Bronchial epithelial cell (primary cell): ENCODE results near the gene RPS6KA2. TPM values are rescaled to one million over a fixed set of nuclear protein-coding genes. Genes with fewer than 3 reads are reported as not detected.
"Not testable (repeated sequence)": the region's sequence is repeated elsewhere in the genome, so short reads cannot be mapped to it uniquely, and the experiment has no call there.

ENCODE experiments used
- DNase-seq: peaks from one replicate; pipeline ENCODE4 v3.0.0-alpha.2; 2010; ENCODE audit warnings: low read depth
- FAIRE-seq: peaks from 2 replicates; lab custom pipeline; 2011; peaks lifted over from hg19 to GRCh38; lab: Jason Lieb, UNC
- H3K27me3 ChIP-seq: 2 replicates; pipeline ENCODE4 v1.5.1; 2011; ENCODE audit warnings: low read length; ENCODE audit not compliant: control insufficient read depth, insufficient read depth
- H3K36me3 ChIP-seq: 2 replicates; pipeline ENCODE4 v1.5.1; 2011; ENCODE audit warnings: low read length; ENCODE audit not compliant: control insufficient read depth, insufficient read depth
- H3K4me3 ChIP-seq: 2 replicates; pipeline ENCODE4 v1.5.1; 2011; ENCODE audit warnings: mild to moderate bottlenecking, low read depth, low read length, control low read depth
- total RNA-seq: library from RNA; depleted of rRNA; stranded (reverse); fragments of >200 nt; gene quantifications from 2 replicates; pipeline ENCODE4 v1.2.1, GENCODE V29; 2014
- TF ChIP-seq, protein P1 (sequence below): IDR thresholded peaks from 2 replicates; pipeline ENCODE4 v1.5.1; 2011; ENCODE audit warnings: mild to moderate bottlenecking, moderate library complexity, low read length, control low read depth, inconsistent platforms; ENCODE audit not compliant: insufficient read depth, severe bottlenecking

Gene RPS6KA2
- total RNA-seq, 1 donor from 2014 or later: 42.6 TPM

DNA sequence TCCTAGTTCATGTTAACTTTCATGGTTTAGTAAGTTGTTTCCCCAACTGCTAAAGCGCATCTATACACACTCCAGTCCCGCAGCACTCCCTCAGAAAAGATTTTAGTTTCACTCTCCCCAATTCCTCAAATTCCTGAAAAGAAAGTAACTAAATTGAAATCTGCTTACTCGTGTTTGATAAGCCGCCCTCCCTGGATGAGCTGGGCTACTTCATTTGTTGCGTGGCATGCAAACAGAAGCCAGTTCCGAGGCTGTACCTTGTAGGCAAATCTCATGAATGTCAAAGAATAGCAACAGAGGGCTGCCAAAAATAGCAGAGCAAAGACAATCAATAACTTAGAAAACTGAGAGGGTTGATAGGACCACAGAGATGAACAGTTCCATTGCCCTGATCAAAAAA is 261.2 kb downstream of the RPS6KA2 start:
- H3K27me3 ChIP-seq: no peaks in the 10 kb centered on the region
- DNase-seq (no peak), FAIRE-seq (no peak)
- TF ChIP-seq, protein P1, sequence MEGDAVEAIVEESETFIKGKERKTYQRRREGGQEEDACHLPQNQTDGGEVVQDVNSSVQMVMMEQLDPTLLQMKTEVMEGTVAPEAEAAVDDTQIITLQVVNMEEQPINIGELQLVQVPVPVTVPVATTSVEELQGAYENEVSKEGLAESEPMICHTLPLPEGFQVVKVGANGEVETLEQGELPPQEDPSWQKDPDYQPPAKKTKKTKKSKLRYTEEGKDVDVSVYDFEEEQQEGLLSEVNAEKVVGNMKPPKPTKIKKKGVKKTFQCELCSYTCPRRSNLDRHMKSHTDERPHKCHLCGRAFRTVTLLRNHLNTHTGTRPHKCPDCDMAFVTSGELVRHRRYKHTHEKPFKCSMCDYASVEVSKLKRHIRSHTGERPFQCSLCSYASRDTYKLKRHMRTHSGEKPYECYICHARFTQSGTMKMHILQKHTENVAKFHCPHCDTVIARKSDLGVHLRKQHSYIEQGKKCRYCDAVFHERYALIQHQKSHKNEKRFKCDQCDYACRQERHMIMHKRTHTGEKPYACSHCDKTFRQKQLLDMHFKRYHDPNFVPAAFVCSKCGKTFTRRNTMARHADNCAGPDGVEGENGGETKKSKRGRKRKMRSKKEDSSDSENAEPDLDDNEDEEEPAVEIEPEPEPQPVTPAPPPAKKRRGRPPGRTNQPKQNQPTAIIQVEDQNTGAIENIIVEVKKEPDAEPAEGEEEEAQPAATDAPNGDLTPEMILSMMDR: no peak
- H3K4me3 ChIP-seq: no peak overlapping the region
- peaks cover 1% of the 10 kb centered on the region for H3K36me3 ChIP-seq

DNA sequence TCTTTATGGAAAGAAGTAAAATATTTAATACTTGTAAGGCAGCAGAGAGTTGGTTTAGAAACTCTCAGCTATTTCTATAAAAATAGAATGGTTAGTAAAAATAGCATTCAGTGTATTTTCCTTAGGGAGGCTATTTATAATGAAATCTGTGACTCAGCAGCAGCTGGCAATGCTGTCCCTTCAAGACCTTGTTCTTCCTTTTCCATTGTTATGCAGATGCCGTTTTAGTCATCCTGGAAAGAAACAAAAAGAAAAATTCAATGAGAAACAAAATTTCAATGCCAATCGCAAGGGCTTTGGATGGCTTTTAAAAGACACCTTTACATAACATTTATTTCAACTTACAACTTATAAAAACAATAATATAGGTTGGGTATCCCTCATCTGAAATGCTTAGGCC is 261.8 kb downstream of the RPS6KA2 start:
- DNase-seq (peak; percentile 45), FAIRE-seq (no peak)
- Histone ChIP-seq H3K36me3 (peaks cover 1% of the 10 kb centered on the region), H3K27me3 (no peaks in the 10 kb centered on the region), H3K4me3 (no peak overlapping the region)
- TF ChIP-seq, protein P1: no peak

DNA sequence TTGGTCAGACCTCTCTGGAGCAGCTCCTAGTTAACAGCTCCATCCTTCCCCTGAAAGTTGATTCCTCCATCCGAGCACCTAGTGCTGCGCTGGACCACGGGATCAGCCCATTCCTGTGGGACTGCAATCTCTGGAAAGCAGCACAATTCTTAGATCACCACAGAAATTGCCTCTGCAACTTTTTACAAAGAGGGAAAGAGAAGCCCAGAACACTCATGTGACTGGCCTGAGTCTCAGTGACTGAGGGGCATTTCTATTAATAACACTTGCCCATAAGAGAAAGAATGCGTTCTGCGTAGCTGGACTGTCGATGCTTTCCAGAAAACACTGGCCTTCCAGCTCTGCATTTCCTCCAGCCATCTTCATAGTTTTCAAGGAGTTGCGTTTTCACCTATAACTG is 262.6 kb downstream of the RPS6KA2 start:
- no peak overlapping the region for H3K4me3 ChIP-seq
- TF ChIP-seq, protein P1: no peak
- FAIRE-seq (no peak), DNase-seq (no peak)
- peaks cover 1% of the 10 kb centered on the region for H3K36me3 ChIP-seq
- H3K27me3 ChIP-seq: no peaks in the 10 kb centered on the region

DNA sequence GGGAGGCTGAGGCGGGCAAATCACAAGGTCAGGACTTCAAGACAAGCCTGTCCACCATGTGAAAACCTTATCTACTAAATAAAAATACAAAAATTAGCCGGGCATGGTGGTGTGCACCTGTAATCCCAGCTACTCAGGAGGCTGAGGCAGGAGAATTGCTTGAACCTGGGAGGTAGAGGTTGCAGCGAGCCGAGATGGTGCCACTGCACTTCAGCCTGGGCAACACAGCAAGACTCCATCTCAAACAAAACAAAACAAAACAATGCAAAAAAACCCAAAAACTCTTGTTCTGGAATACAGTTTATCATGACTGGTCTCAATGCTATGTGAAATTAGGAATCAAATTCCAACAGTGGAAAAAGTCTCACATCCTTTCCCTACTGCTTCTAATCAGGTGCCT is 264.6 kb downstream of the RPS6KA2 start:
- H3K4me3 ChIP-seq, H3K27me3 ChIP-seq, FAIRE-seq, DNase-seq, H3K36me3 ChIP-seq: not testable (repeated sequence)

DNA sequence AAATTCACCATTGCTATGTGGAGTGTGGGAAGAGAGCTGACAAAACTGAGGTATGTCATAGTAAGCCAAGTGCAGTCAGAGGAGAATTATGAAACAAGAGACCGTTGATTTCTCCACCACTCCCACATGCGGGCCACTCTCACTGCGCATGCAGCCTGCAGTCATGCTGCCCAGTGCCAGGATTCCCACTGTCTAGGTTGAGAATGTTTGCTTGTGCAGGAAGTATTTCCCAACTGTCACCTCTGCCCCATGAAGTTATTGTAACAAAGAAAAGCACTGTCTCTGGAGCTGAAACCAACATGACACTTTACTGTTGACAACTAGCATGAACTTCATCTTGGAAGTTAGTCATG is 266.0 kb downstream of the RPS6KA2 start:
- Histone ChIP-seq H3K27me3 (no peaks in the 10 kb centered on the region), H3K4me3 (no peak overlapping the region), H3K36me3 (peaks cover 1% of the 10 kb centered on the region)
- TF ChIP-seq, protein P1: no peak
- no peak for FAIRE-seq
- no peak for DNase-seq

DNA sequence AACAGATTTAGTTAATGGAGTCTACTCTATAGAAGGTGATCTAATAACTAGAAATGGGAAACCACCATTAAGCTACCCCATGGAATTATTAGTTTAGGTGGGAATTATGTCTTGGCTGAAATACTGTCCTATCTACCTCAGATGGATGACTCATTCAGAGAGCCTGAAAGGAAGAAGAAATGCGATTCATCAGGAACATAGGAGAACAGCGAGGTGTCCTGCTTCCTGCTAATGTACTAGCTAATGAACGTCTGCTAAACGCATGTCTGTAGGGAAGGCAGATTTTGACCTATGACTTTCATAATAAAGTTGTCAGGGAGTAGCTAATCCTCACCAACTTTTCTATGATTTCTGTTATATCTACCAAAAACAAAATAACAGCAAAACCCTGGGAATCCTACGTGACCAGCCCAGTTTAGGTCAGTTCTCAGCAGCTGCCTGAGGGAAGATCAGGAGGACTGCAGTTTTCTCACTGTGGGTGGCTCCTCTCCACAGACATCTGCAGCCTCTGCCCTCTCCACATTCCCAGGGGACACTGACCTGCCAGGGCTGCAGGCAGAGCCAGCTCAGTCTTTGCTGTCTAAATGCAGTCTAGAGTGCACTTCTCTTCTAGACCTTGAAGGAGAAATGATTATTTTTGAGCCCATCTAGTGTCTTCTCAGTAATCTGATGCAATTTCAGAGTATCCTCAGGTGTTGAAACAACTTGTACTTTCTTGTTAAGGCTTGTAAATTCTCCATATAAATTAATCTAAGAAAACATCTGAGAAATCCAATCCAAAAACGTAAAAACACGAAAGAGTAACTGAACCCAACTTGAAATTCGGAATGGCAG is 266.6 kb downstream of the RPS6KA2 start:
- no peak for FAIRE-seq

More for the DNA sequence above, 266.6 kb downstream of the RPS6KA2 start:
- DNase-seq: peak; percentile 64
- TF ChIP-seq, protein P1: no peak
- Histone ChIP-seq H3K4me3 (no peak overlapping the region), H3K36me3 (peaks cover 1% of the 10 kb centered on the region), H3K27me3 (no peaks in the 10 kb centered on the region)

Other genes with a start within 250 kb of the RPS6KA2 start
- gene MPC1, start 244.3 kb downstream of the RPS6KA2 start, total RNA-seq: 32.3 and 40.5 TPM in 2 replicates
- 1.6 and 1.7 TPM in 2 replicates for gene RAMACL, start 40.6 kb downstream of the RPS6KA2 start, total RNA-seq